HL-60 (cell line): ENCODE results near the gene VPS35.

Experiments
- DNase-seq, 2 experiments: peaks; one replicate each; pipeline ENCODE4 v3.0.0-alpha.2; 2010 to 2020; ENCODE audit warnings: low read depth in 1 of 2, low spot score in 1 of 2
- H3K27ac ChIP-seq: fragments of 250-450 bp; sonication (Bioruptor Pico); replicated peaks from 2 replicates; pipeline ENCODE4 v1.5.1; 2020; ENCODE audit warnings: mild to moderate bottlenecking, moderate library complexity
- H3K27me3 ChIP-seq: fragments of 250-450 bp; sonication (Bioruptor Pico); 2 replicates; pipeline ENCODE4 v1.5.1; 2021; ENCODE audit warnings: mild to moderate bottlenecking, moderate library complexity; ENCODE audit not compliant: insufficient read depth, poor library complexity, severe bottlenecking
- H3K4me3 ChIP-seq: replicated peaks from 2 replicates; pipeline ENCODE4 v1.5.1; 2011; ENCODE audit warnings: mild to moderate bottlenecking, control low read depth, low read length; ENCODE audit not compliant: insufficient read depth
- CTCF ChIP-seq: IDR thresholded peaks from one replicate; pipeline ENCODE4 v1.5.1; 2011; ENCODE audit warnings: low read length, control low read depth, inconsistent platforms; ENCODE audit not compliant: insufficient read depth
- GABPA ChIP-seq: IDR thresholded peaks from 2 replicates; pipeline ENCODE4 v1.6.1; 2012; ENCODE audit warnings: low read depth
- POLR2AphosphoS5 ChIP-seq: IDR thresholded peaks from 2 replicates; pipeline ENCODE4 v1.6.1; 2012; ENCODE audit warnings: low read depth
- REST ChIP-seq: IDR thresholded peaks from 2 replicates; pipeline ENCODE4 v1.6.1; 2012; ENCODE audit warnings: low read depth; ENCODE audit not compliant: insufficient replicate concordance
- SPI1 ChIP-seq: IDR thresholded peaks from 2 replicates; pipeline ENCODE4 v1.6.1; 2012; ENCODE audit warnings: low read depth, mild to moderate bottlenecking, borderline replicate concordance

VPS35 gene

GRCh38 chr16:46715769-46716305 lies 26.9 kb upstream of the VPS35 start:
- no peak for DNase-seq
- TF ChIP-seq POLR2AphosphoS5: no peak
- no peak overlapping the region for H3K4me3 ChIP-seq
- H3K27ac ChIP-seq: no peak overlapping the region
- no peaks in the 10 kb centered on the region for H3K27me3 ChIP-seq

GRCh38 chr16:46714797-46715591 lies 26.0 kb upstream of the VPS35 start:
- Histone ChIP-seq H3K4me3 (no peak overlapping the region), H3K27me3 (no peaks in the 10 kb centered on the region), H3K27ac (no peak overlapping the region)
- no peak for TF ChIP-seq REST
- no peak for TF ChIP-seq SPI1
- no peak for TF ChIP-seq CTCF
- TF ChIP-seq GABPA: no peak
- TF ChIP-seq POLR2AphosphoS5: no peak
- DNase-seq: no peak

- Histone ChIP-seq H3K27ac (0 out of 2 replicates have a peak overlapping the region, but pooled peaks have one; percentile 12), H3K4me3 (no peak overlapping the region), H3K27me3 (no peaks in the 10 kb centered on the region)
- DNase-seq: no peak
- TF ChIP-seq SPI1 (no peak), CTCF (no peak), GABPA (no peak), POLR2AphosphoS5 (no peak), REST (no peak)
Measured at GRCh38 chr16:46713634-46714033, 24.7 kb upstream of the VPS35 start.

GRCh38 chr16:46712911-46713310 lies 23.9 kb upstream of the VPS35 start:
- peak in 1 of 2 experiments; percentile 44 for DNase-seq
- peak overlapping the region; percentile 8; the same call in 1 of the 2 replicates for H3K27ac ChIP-seq
- TF ChIP-seq REST (no peak), SPI1 (peak; percentile 33; the same call in 1 of the 2 replicates)
- H3K4me3 ChIP-seq: no peak overlapping the region
- H3K27me3 ChIP-seq: no peaks in the 10 kb centered on the region
